HL-60 (cell line): Measurements from ENCODE around the gene ULBP2.
A peak's percentile ranks its signal among the peaks of the same experiment; 100 is the strongest.
"Not testable (repeated sequence)": the region's sequence is repeated elsewhere in the genome, so short reads cannot be mapped to it uniquely, and the experiment has no call there.

Experiments used
- DNase-seq, 2 experiments: peaks; one replicate each; pipeline ENCODE4 v3.0.0-alpha.2; 2010 to 2020; ENCODE audit warnings: low read depth in 1 of 2, low spot score in 1 of 2
- H3K27ac ChIP-seq: fragments of 250-450 bp; sonication (Bioruptor Pico); replicated peaks from 2 replicates; pipeline ENCODE4 v1.5.1; 2020; ENCODE audit warnings: mild to moderate bottlenecking, moderate library complexity
- H3K27me3 ChIP-seq: fragments of 250-450 bp; sonication (Bioruptor Pico); 2 replicates; pipeline ENCODE4 v1.5.1; 2021; ENCODE audit warnings: mild to moderate bottlenecking, moderate library complexity; ENCODE audit not compliant: insufficient read depth, poor library complexity, severe bottlenecking
- H3K4me3 ChIP-seq: replicated peaks from 2 replicates; pipeline ENCODE4 v1.5.1; 2011; ENCODE audit warnings: mild to moderate bottlenecking, control low read depth, low read length; ENCODE audit not compliant: insufficient read depth
- CTCF ChIP-seq: IDR thresholded peaks from one replicate; pipeline ENCODE4 v1.5.1; 2011; ENCODE audit warnings: low read length, control low read depth, inconsistent platforms; ENCODE audit not compliant: insufficient read depth
- GABPA ChIP-seq: IDR thresholded peaks from 2 replicates; pipeline ENCODE4 v1.6.1; 2012; ENCODE audit warnings: low read depth
- POLR2AphosphoS5 ChIP-seq: IDR thresholded peaks from 2 replicates; pipeline ENCODE4 v1.6.1; 2012; ENCODE audit warnings: low read depth
- SPI1 ChIP-seq: IDR thresholded peaks from 2 replicates; pipeline ENCODE4 v1.6.1; 2012; ENCODE audit warnings: low read depth, mild to moderate bottlenecking, borderline replicate concordance
- TF ChIP-seq, protein P1 (sequence below): IDR thresholded peaks from 2 replicates; pipeline ENCODE4 v1.6.1; 2012; ENCODE audit warnings: low read depth; ENCODE audit not compliant: insufficient replicate concordance

ULBP2 gene

GRCh38 chr6:149925253-149925973 lies 16.4 kb upstream of the ULBP2 start:
- H3K27ac ChIP-seq, result no peak overlapping the region
- peak in 1 of 2 experiments; percentile 23 for DNase-seq
- peaks cover 31% of the 10 kb centered on the region for H3K27me3 ChIP-seq
- H3K4me3 ChIP-seq, result peak overlapping the region; percentile 47
- TF ChIP-seq SPI1, result no peak
- no peak for TF ChIP-seq GABPA
- TF ChIP-seq, protein P1, sequence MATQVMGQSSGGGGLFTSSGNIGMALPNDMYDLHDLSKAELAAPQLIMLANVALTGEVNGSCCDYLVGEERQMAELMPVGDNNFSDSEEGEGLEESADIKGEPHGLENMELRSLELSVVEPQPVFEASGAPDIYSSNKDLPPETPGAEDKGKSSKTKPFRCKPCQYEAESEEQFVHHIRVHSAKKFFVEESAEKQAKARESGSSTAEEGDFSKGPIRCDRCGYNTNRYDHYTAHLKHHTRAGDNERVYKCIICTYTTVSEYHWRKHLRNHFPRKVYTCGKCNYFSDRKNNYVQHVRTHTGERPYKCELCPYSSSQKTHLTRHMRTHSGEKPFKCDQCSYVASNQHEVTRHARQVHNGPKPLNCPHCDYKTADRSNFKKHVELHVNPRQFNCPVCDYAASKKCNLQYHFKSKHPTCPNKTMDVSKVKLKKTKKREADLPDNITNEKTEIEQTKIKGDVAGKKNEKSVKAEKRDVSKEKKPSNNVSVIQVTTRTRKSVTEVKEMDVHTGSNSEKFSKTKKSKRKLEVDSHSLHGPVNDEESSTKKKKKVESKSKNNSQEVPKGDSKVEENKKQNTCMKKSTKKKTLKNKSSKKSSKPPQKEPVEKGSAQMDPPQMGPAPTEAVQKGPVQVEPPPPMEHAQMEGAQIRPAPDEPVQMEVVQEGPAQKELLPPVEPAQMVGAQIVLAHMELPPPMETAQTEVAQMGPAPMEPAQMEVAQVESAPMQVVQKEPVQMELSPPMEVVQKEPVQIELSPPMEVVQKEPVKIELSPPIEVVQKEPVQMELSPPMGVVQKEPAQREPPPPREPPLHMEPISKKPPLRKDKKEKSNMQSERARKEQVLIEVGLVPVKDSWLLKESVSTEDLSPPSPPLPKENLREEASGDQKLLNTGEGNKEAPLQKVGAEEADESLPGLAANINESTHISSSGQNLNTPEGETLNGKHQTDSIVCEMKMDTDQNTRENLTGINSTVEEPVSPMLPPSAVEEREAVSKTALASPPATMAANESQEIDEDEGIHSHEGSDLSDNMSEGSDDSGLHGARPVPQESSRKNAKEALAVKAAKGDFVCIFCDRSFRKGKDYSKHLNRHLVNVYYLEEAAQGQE, result no peak
- TF ChIP-seq POLR2AphosphoS5, result no peak
- TF ChIP-seq CTCF, result no peak

- H3K27ac ChIP-seq, result no peak overlapping the region
- peaks cover 38% of the 10 kb centered on the region for H3K27me3 ChIP-seq
- peak overlapping the region; percentile 47 for H3K4me3 ChIP-seq
- TF ChIP-seq, protein P1, result no peak
- TF ChIP-seq CTCF, result peak; percentile 98
- peak in 1 of 2 experiments; percentile 83 for DNase-seq
Observed at GRCh38 chr6:149925974-149926777, 15.6 kb upstream of the ULBP2 start.

- DNase-seq, H3K4me3 ChIP-seq, H3K27ac ChIP-seq: not testable (repeated sequence)
- peaks cover 44% of the 10 kb centered on the region for H3K27me3 ChIP-seq
Observed at GRCh38 chr6:149927025-149927424, 14.8 kb upstream of the ULBP2 start.

DNA sequence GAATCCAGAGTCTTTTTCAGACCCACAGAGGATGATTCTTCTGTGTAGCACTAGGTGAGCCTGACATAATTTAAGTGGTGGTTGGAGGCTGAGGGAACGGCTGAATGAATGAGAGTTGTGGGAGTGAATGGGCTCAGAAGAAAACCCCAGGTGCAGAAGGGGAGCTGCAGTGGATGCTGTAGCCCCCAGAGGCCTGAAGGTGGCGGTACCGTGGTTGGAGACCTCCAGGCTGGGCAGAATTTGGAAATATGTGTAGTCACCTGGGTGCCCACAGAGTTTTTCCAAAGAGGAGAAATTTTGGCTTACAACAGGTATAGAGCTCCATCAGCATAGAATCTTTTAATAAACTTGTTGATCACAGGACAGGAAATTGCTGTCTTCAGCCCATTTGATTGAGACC lies 12.4 kb upstream of the ULBP2 start:
- H3K27me3 ChIP-seq, result peaks cover 37% of the 10 kb centered on the region
- no peak for DNase-seq
- TF ChIP-seq CTCF (no peak), GABPA (no peak), SPI1 (no peak), POLR2AphosphoS5 (no peak)
- TF ChIP-seq, protein P1, result no peak
- no peak overlapping the region for H3K27ac ChIP-seq
- H3K4me3 ChIP-seq, result no peak overlapping the region
